ENCODE results near the gene AMBP. TPM values are rescaled to one million over a fixed set of nuclear protein-coding genes. Genes with fewer than 3 reads are reported as not detected.

The AMBP gene
- total RNA-seq, 2 donors from 2014 or later = 0.68 to 2.9 TPM

- Mint-ChIP-seq H3K9me3 (peaks cover 2% of the 10 kb centered on the region), H3K27me3 (ENCODE audit: insufficient read depth) (no peaks in the 10 kb centered on the region), H3K4me3 (no peak overlapping the region), H3K27ac (no peak overlapping the region), H3K4me1 (no peaks in the 10 kb centered on the region), H3K36me3 (ENCODE audit: low read depth) (peaks cover 60% of the 10 kb centered on the region)
- WGBS, 2 experiments (ENCODE audit: insufficient coverage in 1 of 2, insufficient read length in 1 of 2) = 94 to 98% methylated on average over 11 to 13 of the region's 13 CpGs
- Histone ChIP-seq H3K9me3 (ENCODE audit: control insufficient read depth, low read length) (no peaks in the 10 kb centered on the region), H3K9ac (ENCODE audit: extremely low read depth, low read length, poor library complexity, severe bottlenecking) (no peak overlapping the region), H3K27me3 (ENCODE audit: control insufficient read depth, insufficient read depth, low read length, poor library complexity, severe bottlenecking) (no peaks in the 10 kb centered on the region), H3K4me3 (ENCODE audit: low read length) (no peak overlapping the region), H3K27ac (ENCODE audit: low read depth, low read length) (no peak overlapping the region), H3K4me1 (ENCODE audit: control insufficient read depth, insufficient read depth, low read length) (no peaks in the 10 kb centered on the region), H3K36me3 (ENCODE audit: control insufficient read depth, insufficient read depth, low read length) (peaks cover 49% of the 10 kb centered on the region)
- no peak for TF ChIP-seq CTCF (conservative IDR thresholded peaks at IDR 0.05)
- peak; percentile 35 for DNase-seq
These were observed 39.3 kb downstream of the AMBP start for GRCh38 chr9:114038724-114039313.

- Mint-ChIP-seq H3K4me1 (no peaks in the 10 kb centered on the region), H3K36me3 (ENCODE audit: low read depth) (peaks cover 55% of the 10 kb centered on the region), H3K9me3 (peaks cover 2% of the 10 kb centered on the region), H3K27me3 (ENCODE audit: insufficient read depth) (no peaks in the 10 kb centered on the region), H3K4me3 (no peak overlapping the region), H3K27ac (peak overlapping the region; percentile 17)
- no peaks in the 10 kb centered on the region for H3K27me3 ChIP-seq (ENCODE audit: control insufficient read depth, insufficient read depth, low read length, poor library complexity, severe bottlenecking)
- no peak overlapping the region for H3K4me3 ChIP-seq (ENCODE audit: low read length)
- no peak for TF ChIP-seq CTCF (conservative IDR thresholded peaks at IDR 0.05)
- H3K9me3 ChIP-seq (ENCODE audit: control insufficient read depth, low read length) = no peaks in the 10 kb centered on the region
- no peak overlapping the region for H3K9ac ChIP-seq (ENCODE audit: extremely low read depth, low read length, poor library complexity, severe bottlenecking)
- peak; percentile 71 for DNase-seq
- 68 to 77% methylated on average over 17 to 19 of the region's 19 CpGs for WGBS, 2 experiments (ENCODE audit: insufficient coverage in 1 of 2, insufficient read length in 1 of 2)
- H3K36me3 ChIP-seq (ENCODE audit: control insufficient read depth, insufficient read depth, low read length) = peaks cover 49% of the 10 kb centered on the region
- peak overlapping the region; percentile 76 for H3K27ac ChIP-seq (ENCODE audit: low read depth, low read length)
- H3K4me1 ChIP-seq (ENCODE audit: control insufficient read depth, insufficient read depth, low read length) = no peaks in the 10 kb centered on the region
These were observed 40.0 kb downstream of the AMBP start for GRCh38 chr9:114037961-114038723.

GRCh38 chr9:114037249-114037648 lies 40.9 kb downstream of the AMBP start:
- Histone ChIP-seq H3K4me1 (ENCODE audit: control insufficient read depth, insufficient read depth, low read length) (no peaks in the 10 kb centered on the region), H3K27me3 (ENCODE audit: control insufficient read depth, insufficient read depth, low read length, poor library complexity, severe bottlenecking) (no peaks in the 10 kb centered on the region), H3K36me3 (ENCODE audit: control insufficient read depth, insufficient read depth, low read length) (peaks cover 46% of the 10 kb centered on the region), H3K9me3 (ENCODE audit: control insufficient read depth, low read length) (no peaks in the 10 kb centered on the region), H3K4me3 (ENCODE audit: low read length) (no peak overlapping the region), H3K27ac (ENCODE audit: low read depth, low read length) (no peak overlapping the region), H3K9ac (ENCODE audit: extremely low read depth, low read length, poor library complexity, severe bottlenecking) (no peak overlapping the region)
- Mint-ChIP-seq H3K27ac (no peak overlapping the region), H3K4me3 (no peak overlapping the region), H3K27me3 (ENCODE audit: insufficient read depth) (no peaks in the 10 kb centered on the region), H3K9me3 (peaks cover 2% of the 10 kb centered on the region), H3K4me1 (no peaks in the 10 kb centered on the region), H3K36me3 (ENCODE audit: low read depth) (peaks cover 57% of the 10 kb centered on the region)
- 93 to 94% methylated on average over 3 to 4 of the region's 5 CpGs for WGBS, 2 experiments (ENCODE audit: insufficient coverage in 1 of 2, insufficient read length in 1 of 2)
- no peak for TF ChIP-seq CTCF (conservative IDR thresholded peaks at IDR 0.05)
- DNase-seq = peak; percentile 17
